ENCODE data around the gene NEO1.

NEO1 gene

DNA sequence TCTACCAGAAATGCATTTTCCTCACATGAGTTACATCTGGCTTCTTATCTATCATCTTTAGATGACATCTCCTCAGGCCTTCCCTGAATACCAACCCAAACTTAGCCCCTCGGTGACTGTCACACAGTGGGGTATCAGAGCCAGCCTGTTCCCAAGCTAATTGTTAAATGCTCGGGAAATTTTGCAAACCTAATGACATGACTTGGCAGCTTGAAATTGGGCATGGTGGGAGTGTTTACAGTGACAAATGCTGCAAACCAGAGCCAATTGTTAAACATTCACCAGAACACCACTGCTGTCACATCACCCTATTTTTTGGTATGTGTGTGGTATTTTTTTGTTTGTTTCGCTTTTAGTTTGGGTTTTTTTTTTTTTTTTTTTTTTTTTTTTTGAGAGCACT is 185.6 kb downstream of the NEO1 start:
- no peaks in the 10 kb centered on the region for H3K36me3 ChIP-seq (ENCODE audit: insufficient read depth, low read length)
- H2AFZ ChIP-seq (ENCODE audit: low read length) = no peak overlapping the region
- TF ChIP-seq EZH2 (IDR thresholded peaks at IDR 0.05; ENCODE audit: borderline replicate concordance, low read length) = no peak
- TF ChIP-seq, protein P1, sequence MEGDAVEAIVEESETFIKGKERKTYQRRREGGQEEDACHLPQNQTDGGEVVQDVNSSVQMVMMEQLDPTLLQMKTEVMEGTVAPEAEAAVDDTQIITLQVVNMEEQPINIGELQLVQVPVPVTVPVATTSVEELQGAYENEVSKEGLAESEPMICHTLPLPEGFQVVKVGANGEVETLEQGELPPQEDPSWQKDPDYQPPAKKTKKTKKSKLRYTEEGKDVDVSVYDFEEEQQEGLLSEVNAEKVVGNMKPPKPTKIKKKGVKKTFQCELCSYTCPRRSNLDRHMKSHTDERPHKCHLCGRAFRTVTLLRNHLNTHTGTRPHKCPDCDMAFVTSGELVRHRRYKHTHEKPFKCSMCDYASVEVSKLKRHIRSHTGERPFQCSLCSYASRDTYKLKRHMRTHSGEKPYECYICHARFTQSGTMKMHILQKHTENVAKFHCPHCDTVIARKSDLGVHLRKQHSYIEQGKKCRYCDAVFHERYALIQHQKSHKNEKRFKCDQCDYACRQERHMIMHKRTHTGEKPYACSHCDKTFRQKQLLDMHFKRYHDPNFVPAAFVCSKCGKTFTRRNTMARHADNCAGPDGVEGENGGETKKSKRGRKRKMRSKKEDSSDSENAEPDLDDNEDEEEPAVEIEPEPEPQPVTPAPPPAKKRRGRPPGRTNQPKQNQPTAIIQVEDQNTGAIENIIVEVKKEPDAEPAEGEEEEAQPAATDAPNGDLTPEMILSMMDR (IDR thresholded peaks at IDR 0.05; ENCODE audit: low read length) = no peak
- H3K9me2 ChIP-seq (ENCODE audit: low read depth, low read length) = no peaks in the 10 kb centered on the region
- no peak overlapping the region for H3K4me2 ChIP-seq (ENCODE audit: low read length)
- no peak overlapping the region for H3K27ac ChIP-seq (ENCODE audit: low read depth, low read length, poor library complexity, severe bottlenecking)
- no peaks in the 10 kb centered on the region for H3K27me3 ChIP-seq (ENCODE audit: insufficient read depth, low read length)
- no peaks in the 10 kb centered on the region for H3K9me3 ChIP-seq (ENCODE audit: low read length)
- no peak overlapping the region for H3K9ac ChIP-seq (ENCODE audit: low read length)
- H4K20me1 ChIP-seq (ENCODE audit: insufficient read depth, low read length) = no peaks in the 10 kb centered on the region
- H3K4me3 ChIP-seq (ENCODE audit: low read depth, low read length, poor library complexity, severe bottlenecking) = no peak overlapping the region
- H3K79me2 ChIP-seq (ENCODE audit: insufficient read depth, low read length) = no peaks in the 10 kb centered on the region
- H3K4me1 ChIP-seq (ENCODE audit: insufficient read depth, low read length, severe bottlenecking) = no peaks in the 10 kb centered on the region
- H3F3A ChIP-seq (ENCODE audit: insufficient read depth, low read length) = no peaks in the 10 kb centered on the region

DNA sequence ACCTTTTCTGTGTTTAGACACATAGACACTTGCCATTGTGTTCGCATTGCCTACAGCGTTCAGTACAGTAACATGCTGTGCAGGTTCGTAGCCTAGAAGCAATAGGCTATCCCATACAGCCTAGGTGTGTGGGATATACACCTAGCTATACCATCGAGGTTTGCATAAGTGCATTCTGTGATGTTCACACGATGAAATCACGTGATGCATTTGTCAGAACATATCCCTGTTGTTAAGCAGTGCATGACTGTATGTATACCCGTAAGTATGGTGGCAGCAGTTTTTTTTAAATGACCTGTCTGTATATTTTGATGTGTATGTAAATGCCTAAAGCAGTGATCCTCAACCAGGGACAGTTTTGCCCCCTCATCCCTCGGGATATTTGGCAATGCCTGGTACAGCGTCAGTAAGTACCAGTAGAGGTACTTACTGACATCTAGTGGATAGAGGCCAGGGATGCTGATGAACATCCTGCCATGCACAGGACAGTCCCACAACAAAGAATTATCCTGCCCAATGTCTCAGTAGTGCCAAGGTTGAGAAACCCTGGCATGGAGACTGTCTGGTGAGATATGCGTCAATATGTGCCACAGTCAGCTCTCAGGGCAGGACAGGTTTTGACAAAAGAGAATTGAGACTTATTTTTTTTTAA is 187.4 kb downstream of the NEO1 start:
- TF ChIP-seq, protein P1 (IDR thresholded peaks at IDR 0.05; ENCODE audit: low read length) = peak; percentile 10; the same call in 1 of the 2 replicates
- TF ChIP-seq EZH2 (IDR thresholded peaks at IDR 0.05; ENCODE audit: borderline replicate concordance, low read length) = no peak

DNA sequence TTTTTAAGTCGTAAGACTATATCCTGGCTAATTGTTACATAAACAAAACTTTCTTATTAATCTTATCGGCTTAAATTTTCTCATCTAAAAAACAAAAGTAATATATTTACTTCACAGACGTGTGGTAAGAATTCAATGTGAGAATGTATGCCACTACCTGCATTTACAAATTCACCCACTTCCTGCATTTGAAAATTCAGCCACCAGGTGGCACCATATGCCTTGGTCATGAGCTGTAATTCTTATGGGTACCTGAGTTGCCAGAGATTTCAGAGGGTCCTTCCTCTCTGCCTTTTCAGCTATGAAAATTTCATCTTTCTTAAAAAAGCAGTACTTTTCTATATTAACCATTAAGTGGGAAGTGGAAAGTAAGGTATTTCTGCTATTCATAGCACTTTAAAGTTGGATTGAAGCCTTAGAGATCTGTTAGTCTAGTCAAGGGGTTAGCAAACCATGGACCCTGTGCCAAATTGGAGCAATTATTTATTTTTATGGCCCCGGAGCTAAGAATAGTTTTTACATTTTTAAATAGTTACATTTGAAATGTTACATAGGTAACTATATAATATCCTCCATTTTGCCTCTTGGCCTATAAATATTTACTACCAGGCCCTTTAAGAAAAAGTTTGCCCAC is 188.7 kb downstream of the NEO1 start:
- Histone ChIP-seq H3K4me1 (ENCODE audit: insufficient read depth, low read length, severe bottlenecking) (no peaks in the 10 kb centered on the region), H4K20me1 (ENCODE audit: insufficient read depth, low read length) (no peaks in the 10 kb centered on the region), H3K9me2 (ENCODE audit: low read depth, low read length) (no peaks in the 10 kb centered on the region), H3K79me2 (ENCODE audit: insufficient read depth, low read length) (no peaks in the 10 kb centered on the region), H2AFZ (ENCODE audit: low read length) (no peak overlapping the region), H3K9me3 (ENCODE audit: low read length) (no peaks in the 10 kb centered on the region), H3K27me3 (ENCODE audit: insufficient read depth, low read length) (no peaks in the 10 kb centered on the region), H3K36me3 (ENCODE audit: insufficient read depth, low read length) (no peaks in the 10 kb centered on the region), H3K27ac (ENCODE audit: low read depth, low read length, poor library complexity, severe bottlenecking) (no peak overlapping the region), H3K9ac (ENCODE audit: low read length) (no peak overlapping the region), H3K4me3 (ENCODE audit: low read depth, low read length, poor library complexity, severe bottlenecking) (no peak overlapping the region), H3F3A (ENCODE audit: insufficient read depth, low read length) (no peaks in the 10 kb centered on the region), H3K4me2 (ENCODE audit: low read length) (no peak overlapping the region)
- TF ChIP-seq, protein P1 (IDR thresholded peaks at IDR 0.05; ENCODE audit: low read length) = peak; percentile 81
- TF ChIP-seq EZH2 (IDR thresholded peaks at IDR 0.05; ENCODE audit: borderline replicate concordance, low read length) = no peak

More for the DNA sequence above, 187.4 kb downstream of the NEO1 start:
- H3K27me3 ChIP-seq (ENCODE audit: insufficient read depth, low read length) = no peaks in the 10 kb centered on the region
- no peaks in the 10 kb centered on the region for H3K9me3 ChIP-seq (ENCODE audit: low read length)
- no peaks in the 10 kb centered on the region for H4K20me1 ChIP-seq (ENCODE audit: insufficient read depth, low read length)
- no peaks in the 10 kb centered on the region for H3K36me3 ChIP-seq (ENCODE audit: insufficient read depth, low read length)
- no peak overlapping the region for H3K4me3 ChIP-seq (ENCODE audit: low read depth, low read length, poor library complexity, severe bottlenecking)
- H3K4me2 ChIP-seq (ENCODE audit: low read length) = no peak overlapping the region
- H3K27ac ChIP-seq (ENCODE audit: low read depth, low read length, poor library complexity, severe bottlenecking) = no peak overlapping the region
- H3K9me2 ChIP-seq (ENCODE audit: low read depth, low read length) = no peaks in the 10 kb centered on the region
- no peak overlapping the region for H2AFZ ChIP-seq (ENCODE audit: low read length)
- H3K9ac ChIP-seq (ENCODE audit: low read length) = no peak overlapping the region
- no peaks in the 10 kb centered on the region for H3K79me2 ChIP-seq (ENCODE audit: insufficient read depth, low read length)
- H3F3A ChIP-seq (ENCODE audit: insufficient read depth, low read length) = no peaks in the 10 kb centered on the region
- no peaks in the 10 kb centered on the region for H3K4me1 ChIP-seq (ENCODE audit: insufficient read depth, low read length, severe bottlenecking)

Measured in OCI-LY1 (cell line).